HG03457 (cell line): ENCODE results near the gene USP40.
"Not testable (repeated sequence)": the region's sequence is repeated elsewhere in the genome, so short reads cannot be mapped to it uniquely, and the experiment has no call there.

Experiments
- ATAC-seq: cut with Tn5 transposase; IDR thresholded peaks from one replicate; pipeline ENCODE4 v1.9.1; 2021; ENCODE audit warnings: moderate number of reproducible peaks; ENCODE audit not compliant: unreplicated experiment

The USP40 gene, protein sequence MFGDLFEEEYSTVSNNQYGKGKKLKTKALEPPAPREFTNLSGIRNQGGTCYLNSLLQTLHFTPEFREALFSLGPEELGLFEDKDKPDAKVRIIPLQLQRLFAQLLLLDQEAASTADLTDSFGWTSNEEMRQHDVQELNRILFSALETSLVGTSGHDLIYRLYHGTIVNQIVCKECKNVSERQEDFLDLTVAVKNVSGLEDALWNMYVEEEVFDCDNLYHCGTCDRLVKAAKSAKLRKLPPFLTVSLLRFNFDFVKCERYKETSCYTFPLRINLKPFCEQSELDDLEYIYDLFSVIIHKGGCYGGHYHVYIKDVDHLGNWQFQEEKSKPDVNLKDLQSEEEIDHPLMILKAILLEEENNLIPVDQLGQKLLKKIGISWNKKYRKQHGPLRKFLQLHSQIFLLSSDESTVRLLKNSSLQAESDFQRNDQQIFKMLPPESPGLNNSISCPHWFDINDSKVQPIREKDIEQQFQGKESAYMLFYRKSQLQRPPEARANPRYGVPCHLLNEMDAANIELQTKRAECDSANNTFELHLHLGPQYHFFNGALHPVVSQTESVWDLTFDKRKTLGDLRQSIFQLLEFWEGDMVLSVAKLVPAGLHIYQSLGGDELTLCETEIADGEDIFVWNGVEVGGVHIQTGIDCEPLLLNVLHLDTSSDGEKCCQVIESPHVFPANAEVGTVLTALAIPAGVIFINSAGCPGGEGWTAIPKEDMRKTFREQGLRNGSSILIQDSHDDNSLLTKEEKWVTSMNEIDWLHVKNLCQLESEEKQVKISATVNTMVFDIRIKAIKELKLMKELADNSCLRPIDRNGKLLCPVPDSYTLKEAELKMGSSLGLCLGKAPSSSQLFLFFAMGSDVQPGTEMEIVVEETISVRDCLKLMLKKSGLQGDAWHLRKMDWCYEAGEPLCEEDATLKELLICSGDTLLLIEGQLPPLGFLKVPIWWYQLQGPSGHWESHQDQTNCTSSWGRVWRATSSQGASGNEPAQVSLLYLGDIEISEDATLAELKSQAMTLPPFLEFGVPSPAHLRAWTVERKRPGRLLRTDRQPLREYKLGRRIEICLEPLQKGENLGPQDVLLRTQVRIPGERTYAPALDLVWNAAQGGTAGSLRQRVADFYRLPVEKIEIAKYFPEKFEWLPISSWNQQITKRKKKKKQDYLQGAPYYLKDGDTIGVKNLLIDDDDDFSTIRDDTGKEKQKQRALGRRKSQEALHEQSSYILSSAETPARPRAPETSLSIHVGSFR

DNA sequence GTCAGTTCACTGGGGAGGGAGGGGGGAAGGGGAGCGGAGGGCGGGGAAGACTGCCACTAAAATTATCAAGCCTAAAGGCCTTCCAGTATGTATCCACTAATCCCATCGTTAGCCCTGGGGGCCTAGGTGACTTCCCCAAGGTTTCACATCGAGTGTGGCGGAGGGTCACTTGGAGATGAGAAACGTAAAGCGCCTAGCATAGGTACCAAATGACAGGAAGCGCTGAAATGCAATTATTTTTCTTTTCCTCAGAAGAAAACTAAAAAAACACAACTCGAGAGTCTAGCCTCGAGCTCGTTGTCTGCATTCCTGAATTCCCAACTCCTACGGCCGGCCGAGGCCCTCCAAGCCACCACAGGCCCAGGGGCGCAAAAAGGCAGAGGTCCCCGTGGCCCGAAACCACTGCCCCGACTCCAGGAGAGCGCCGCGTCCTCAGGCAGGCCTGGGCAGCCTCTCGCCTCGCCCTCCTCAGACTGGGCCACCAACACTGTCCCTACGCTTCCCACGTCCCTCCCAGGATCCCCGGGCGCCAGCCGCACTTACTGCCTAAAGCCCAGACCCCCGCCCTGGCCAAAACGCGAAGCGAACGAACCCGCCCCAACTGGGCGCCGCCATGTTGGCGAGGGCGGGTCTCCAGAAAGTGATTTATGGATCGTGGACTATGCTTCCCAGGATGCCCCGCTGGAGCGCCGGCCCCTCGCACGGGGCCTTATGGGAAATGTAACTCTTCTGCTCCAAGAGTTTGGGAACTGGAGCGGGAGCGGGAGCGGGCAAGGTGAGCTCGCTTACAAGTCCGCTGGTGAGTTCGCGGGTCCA lies at the start of gene USP40:
Gene USP40 (minus strand): TSS at position 642 of the 816 bp plus-strand sequence. CDS start 1,228 bp downstream, outside the sequence.
- ATAC-seq, result no peak

DNA sequence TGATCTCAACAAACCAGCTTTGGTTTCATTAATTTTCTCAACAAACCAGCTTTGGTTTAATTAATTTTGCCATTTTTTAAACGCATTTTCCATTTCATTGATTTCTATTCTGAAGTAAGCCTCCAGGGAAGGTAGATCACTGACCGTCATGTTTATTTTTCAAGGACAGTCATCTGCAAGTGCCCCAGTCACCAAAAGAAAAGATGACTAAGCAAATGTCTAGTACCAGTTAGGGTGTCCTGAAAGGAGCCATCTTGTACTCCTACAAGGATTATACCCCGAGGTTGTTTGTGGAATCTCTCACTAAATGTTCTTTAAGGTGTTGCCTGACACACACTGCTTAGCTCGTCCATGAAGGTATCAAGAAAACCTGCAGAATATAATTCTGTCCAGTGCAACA lies 44.7 kb upstream of the USP40 start:
- no peak for ATAC-seq

DNA sequence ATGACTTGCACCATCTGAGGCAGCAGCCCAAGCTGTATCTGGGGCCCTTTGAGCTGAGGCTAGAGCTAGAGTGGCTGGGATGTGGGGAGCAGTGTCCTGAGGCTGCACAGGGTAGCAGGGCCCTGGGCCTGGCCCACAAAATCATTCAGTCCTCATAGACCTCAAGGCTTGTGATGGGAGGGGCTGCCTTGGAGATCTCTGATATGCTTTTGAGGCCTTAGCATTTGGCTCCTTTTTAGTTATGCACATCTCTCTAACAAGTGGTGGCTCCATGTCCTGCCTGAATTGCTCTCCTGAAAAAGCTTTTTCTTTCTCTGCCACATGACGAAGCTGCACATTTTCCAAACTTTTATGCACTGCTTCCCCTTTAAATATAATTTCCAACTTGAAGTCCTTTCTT lies 39.1 kb upstream of the USP40 start:
- ATAC-seq, result no peak

DNA sequence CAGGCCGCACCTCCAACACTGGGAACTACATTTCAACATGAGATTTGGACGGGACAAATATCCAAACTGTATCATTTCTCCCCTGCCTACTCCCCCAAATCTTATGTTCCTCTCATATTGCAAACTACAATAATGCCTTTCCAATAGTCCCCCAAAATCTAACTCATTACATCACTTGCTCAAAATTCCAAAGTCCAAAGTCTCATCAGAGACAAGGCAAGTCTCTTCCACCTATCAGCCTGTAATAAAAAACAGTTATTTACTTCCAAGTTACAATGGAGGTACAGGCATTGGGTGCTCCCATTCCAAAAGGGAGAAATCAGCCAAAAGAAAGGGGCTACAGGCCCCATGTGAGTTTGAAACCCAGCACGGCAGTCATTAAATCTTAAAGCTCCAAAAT lies 38.2 kb upstream of the USP40 start:
- no peak for ATAC-seq

DNA sequence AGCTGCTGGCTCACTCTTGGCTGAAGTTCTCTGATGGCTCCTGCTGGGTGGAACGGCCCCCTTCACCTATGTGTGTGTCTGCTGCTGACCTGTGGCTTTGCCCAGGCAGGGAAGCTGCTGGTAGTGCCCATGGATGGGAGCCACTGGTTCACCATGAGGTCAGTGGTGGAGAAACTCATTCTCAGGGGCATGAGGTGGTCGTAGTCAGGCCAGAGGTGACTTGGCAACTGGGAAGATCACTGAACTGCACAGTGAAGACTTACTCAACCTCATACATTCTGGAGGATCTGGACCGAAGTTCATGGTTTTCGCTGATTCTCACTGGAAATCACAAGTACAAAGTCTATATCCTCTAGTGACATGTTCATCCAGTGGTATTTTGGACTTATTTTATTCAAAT lies 36.9 kb upstream of the USP40 start:
- ATAC-seq, result no peak

DNA sequence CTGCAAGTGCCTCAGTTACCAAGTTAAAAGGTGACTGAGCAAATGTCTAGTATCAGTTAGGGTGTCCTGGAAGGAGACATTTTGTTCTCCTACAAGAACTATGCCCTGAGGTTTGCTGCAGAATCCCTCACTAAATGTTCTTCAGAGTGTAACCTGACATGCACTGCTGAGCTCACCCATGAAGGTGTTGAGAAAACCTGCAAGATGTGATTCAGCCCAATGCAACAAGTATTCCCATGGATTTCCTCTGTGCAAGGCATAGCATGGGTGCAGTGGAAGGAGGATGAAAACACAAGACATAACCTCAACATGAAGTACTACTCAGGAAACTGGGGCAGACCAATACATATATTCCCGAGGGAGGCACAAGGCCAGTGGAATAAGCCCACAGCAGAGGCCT lies 35.5 kb upstream of the USP40 start:
- no peak for ATAC-seq

DNA sequence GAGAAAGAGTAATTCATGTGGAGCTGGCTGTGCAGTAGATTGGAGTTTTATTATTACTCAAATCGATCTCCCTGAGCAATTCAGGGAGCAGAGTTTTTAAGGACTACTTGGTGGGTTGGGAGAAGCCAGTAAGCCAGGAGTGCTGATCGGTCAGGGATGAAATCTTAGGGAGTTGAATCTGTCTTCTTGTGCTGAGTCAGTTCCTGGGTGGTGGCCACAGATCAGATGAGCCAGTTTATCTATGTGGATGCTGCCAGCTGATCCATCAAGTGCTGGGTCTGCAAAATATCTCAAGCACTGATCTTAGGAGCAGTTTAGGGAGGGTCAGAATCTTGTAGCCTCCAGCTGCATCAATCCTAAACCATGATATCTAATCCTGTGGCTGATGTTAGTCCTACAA lies 33.8 kb upstream of the USP40 start:
- no peak for ATAC-seq

DNA sequence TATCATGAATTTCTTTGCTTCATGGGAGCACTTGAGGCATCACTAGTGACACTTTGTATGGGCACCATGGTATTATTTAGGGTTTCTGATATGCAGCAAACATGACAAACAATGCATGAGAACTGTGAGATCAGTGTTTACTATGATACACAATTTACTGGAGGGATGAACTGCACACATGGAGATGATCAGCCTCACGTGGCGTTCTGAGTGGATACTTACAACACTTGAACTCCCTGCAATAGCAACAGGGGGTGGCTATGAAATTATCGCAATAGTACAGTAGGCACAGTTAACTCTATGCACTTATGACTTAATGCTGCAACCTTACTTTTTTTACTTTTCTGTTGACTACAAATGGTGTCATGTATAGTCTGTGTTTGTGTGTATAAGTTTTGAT lies 32.4 kb upstream of the USP40 start:
- ATAC-seq, result no peak

DNA sequence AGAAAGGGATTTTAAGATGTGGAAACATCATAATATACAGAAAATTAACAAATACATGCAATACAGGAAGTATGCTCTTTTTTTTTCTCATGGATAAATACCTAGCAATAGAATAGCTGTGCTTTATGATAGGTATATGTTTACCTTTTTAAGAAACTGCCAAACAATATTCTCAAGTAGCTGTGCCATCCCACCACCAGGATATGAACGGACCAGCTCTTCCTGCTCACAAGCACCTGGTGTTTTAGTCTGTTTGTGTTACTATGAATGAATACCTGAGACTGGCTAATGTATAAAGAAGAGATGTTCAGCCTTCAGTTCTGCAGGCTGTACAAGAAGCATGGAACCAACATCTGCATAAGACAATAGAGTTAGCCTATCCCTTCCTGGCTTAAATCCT lies 30.9 kb upstream of the USP40 start:
- no peak for ATAC-seq

DNA sequence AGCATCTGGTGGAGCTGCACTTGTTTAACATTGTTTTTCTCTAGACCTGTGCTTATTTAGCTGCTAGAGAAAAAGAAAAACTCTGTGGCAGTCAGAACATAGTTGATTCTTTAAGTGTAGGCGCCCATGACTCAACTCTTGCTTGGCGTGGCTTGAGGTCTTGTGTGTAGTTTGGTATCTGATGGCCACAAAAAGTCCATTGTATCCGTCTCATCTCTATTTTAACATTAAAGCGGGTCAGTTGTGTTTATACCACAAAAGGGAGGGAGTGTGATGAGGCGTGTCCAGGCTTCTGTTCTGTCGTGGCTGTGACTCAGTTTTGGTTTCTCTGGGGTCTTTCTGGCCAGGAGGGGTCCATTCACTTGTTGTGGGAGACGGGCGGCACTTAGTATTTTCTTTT lies 26.6 kb upstream of the USP40 start:
- ATAC-seq, result no peak

DNA sequence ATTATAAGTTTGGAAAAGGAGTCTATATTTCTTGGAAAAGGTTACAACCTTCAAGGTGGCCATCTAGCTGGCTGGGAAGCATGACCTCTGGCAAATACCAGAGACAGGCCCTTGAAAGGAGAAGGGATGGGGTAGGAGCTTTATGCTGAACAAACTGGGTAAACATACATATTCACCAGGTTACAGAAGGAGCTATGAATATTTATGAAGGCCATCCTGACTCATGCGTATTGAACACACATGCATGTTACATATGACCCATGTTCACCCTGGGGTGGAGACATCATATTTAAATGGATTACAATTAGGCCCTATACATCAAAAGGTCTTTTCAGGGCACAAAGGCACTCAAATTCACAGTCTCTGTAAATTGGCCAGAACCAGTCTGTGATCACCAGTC lies 26.1 kb upstream of the USP40 start:
- ATAC-seq, result not testable (repeated sequence)

DNA sequence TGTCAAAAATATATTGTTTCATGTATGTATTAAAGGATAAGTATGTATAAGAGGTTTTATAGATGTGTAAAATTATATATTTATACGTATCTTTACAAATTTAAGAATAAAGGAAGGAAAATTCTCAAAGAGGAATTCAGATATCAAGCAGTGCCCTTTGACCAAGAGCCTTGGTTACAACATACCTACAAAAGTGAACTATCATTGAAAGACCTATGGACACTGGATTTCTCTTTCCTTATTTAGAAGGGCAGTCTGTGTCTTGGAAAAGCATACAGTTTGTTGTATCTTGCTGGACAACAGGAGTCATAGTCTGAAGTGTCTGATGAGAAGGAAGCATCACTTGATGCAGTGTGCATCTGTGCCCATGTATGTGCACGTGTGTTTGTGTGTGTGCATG lies 21.8 kb upstream of the USP40 start:
- no peak for ATAC-seq

DNA sequence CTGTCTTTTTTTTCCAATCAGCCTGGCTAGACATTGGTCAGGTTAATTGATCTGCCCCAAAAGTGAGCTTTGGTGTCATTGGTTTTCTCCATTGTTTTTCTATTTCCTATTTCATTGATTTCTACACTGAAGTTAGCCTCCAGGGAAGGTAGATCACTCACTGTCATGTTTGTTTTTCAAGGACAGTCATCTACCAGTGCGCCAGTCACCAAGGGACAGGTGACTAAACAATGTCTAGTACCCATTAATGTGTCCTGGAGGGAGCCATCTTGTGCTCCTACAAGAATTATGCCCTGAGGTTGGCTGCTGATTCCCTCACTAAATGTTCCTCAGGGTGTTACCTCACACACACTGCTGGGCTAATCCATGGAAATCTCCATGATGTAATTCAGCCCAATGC lies 17.6 kb upstream of the USP40 start:
- ATAC-seq, result no peak

DNA sequence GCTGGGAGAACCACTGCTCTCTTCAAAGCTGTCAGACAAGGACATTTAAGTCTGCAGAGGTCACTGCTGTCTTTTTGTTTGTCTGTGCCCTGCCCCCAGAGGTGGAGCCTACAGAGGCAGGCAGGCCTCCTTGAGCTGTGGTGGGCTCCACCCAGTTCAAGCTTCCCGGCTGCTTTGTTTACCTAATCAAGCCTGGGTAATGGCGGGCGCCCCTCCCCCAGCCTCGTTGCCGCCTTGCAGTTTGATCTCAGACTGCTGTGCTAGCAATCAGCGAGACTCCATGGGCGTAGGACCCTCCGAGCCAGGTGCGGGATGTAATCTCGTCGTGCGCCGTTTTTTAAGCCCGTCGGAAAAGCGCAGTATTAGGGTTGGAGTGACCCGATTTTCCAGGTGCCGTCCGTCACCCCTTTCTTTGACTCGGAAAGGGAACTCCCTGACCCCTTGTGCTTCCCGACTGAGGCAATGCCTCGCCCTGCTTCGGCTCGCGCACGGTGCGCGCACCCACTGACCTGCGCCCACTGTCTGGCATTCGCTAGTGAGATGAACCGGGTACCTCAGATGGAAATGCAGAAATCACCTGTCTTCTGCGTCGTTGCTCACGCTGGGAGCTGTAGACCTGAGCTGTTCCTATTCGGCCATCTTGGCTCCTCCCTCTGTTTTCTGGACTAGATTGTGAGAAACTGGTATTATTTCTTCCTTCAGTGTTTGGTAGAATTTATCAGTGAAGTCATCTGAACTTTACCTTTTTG lies 16.8 kb upstream of the USP40 start:
- ATAC-seq, result not testable (repeated sequence)

DNA sequence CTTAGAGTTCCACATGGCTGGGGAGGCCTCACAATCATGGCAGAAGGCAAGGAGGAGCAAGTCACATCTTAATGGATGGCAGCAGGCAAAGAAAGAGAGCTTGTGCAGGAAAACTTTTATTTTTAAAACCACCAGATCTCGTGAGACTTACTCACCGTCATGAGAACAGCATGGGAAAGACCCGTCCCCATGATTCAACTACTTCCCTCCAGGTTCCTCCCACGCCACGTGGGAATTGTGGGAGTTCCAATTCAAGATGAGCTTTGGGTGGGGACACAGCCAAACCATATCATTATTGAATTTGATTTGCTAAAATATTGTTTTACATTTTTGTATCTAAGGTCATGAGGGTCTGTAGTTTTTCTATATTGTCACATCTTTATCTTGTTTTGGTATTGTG lies 10.8 kb upstream of the USP40 start:
- ATAC-seq, result not testable (repeated sequence)

DNA sequence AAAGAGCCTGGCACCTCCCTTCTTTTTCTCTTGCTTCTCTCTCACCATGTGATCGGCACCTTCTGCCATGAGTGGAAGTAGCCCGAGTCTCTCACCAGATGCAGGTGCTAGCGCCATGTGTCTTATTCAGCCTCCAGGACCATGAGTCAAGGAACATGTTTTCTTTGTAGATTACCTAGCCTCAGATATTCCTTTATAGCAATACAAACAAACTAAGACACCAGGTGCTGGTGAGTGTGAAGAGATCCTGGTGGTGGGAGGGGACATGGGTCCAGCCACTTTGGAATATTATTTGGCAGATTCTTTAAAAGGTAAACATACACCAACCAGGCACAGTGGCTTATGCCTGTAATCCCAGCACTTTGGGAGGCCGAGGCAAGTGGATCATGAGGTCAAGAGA lies 5.9 kb upstream of the USP40 start:
- ATAC-seq, result no peak

DNA sequence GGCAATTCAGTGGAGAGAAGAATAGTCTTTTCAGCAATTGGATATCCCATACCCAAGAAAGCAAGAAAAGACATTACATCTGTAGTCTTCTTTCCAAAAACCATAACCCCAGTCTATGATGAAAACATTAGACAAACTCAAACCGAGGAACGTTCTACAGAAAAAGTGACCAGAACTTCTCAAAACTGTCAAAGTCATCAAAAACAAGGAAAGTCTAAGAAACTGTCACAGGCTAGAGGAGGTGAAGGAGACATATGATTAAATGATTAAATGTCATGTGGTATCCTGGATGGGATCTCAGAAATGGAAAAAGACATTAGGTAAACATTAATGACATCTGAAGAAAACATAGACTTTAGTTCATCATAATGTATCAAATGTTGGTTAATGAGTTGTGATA lies 4.9 kb upstream of the USP40 start:
- no peak for ATAC-seq

DNA sequence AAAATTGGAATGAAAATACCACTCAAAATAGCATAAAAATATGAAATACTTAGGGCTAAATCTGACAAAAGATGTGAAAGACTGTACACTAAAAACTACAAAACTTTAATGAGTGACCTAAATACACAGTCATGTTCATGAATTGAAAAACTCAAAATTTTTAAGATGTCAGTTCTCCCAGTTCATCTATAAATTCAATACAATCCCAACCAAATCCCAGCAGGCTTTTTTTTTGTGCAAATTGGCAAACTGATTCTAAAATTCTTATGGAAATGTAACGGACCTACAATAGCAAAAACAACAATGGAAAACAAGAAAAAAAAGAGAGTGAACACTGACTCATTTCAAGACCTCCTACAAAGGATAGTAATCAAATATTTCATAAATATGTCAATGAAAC lies 4.4 kb upstream of the USP40 start:
- ATAC-seq, result no peak

DNA sequence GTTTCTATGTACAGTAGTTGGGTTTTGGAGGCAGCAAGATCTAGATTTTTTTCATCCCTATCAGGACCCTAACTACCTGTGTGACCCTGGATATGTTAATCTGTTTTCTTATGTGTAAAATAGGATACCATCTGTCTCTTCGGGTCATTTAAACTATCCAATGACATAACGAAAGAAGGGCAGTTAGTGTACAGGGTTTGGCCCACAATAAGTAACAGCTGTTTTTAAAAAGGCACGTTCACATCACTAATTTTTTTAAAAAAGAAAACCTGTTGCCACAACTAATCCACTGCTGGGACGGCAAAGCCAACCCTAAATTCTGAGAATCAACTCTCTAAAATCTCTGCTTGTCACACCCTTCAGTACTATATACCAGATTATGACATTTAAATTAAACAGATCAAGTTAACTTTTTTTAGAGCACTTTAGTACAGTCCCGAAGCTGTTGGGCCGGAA lies 869 bp downstream of the USP40 start:
- ATAC-seq, result no peak
